HCT116 (cell line): ENCODE results near the gene ZNF414. TPM values are rescaled to one million over a fixed set of nuclear protein-coding genes. Genes with fewer than 3 reads are reported as not detected.

Source experiments
- ATAC-seq: fragments of 200-7000 bp; cut with Tn5 transposase; 2 replicates; pipeline ENCODE4 v1.9.1; 2020; ENCODE audit warnings: mild to moderate bottlenecking, moderate library complexity
- BruUV-seq: library from RNA; stranded (reverse); fragments of 400-500 nt; replicated peaks from 2 replicates; lab custom pipeline; 2021; lab: Mats Ljungman, UMichigan
- CTCF ChIA-PET: fragments of 300-600 bp; sonication (Branson Sonifier 250); formaldehyde crosslinking; loops from one replicate; lab custom pipeline; 2021; ENCODE audit warnings: antibody characterized with exemption; lab: Charles Lee
- POLR2A ChIA-PET: fragments of 300-600, 350-600 bp; sonication (Branson Sonifier 250); formaldehyde crosslinking; loops from one replicate; lab custom pipeline; 2021; ENCODE audit warnings: antibody characterized with exemption; lab: Charles Lee
- RAD21 ChIA-PET, 2 experiments: fragments of 300-600 bp; sonication (Branson Sonifier 250); formaldehyde crosslinking; loops; one replicate each; lab custom pipeline; 2023; ENCODE audit warnings: low total read pairs in 2 of 2; ENCODE audit not compliant: uncharacterized antibody in 2 of 2, unreplicated experiment in 2 of 2, low non-redundant PET in 1 of 2; lab: Charles Lee
- DNase-seq: peaks from one replicate; pipeline ENCODE4 v3.0.0-alpha.2; 2010; ENCODE audit warnings: low read depth, low spot score
- H2AFZ ChIP-seq: fragments of 200-600 bp; shearing (Covaris generic), sonication (generic); 2 replicates; pipeline ENCODE4 v1.6.1; 2017; ENCODE audit warnings: low read depth, mixed run types, mixed read lengths, antibody characterized with exemption, low read length; ENCODE audit not compliant: poor library complexity, severe bottlenecking
- H3K27ac ChIP-seq: 2 replicates; pipeline ENCODE4 v1.5.1; 2012; ENCODE audit warnings: low read depth, low read length
- H3K27me3 ChIP-seq: fragments of 200-600 bp; sonication (generic); 2 replicates; pipeline ENCODE4 v1.6.1; 2016; ENCODE audit warnings: mixed run types, low read length, mixed read lengths; ENCODE audit not compliant: insufficient read depth
- H3K36me3 ChIP-seq, 2 experiments: fragments of 200-500 bp in 1 of 2; fragments of 200-600 bp in 1 of 2; sonication (Bioruptor generic) in 1 of 2; sonication (generic) in 1 of 2; 2 replicates each; pipeline versions ENCODE4 v1.5.1 to v1.6.1; 2014 to 2016; ENCODE audit warnings: low read length in 2 of 2, inconsistent platforms in 1 of 2, mixed read lengths in 1 of 2, mixed run types in 1 of 2; ENCODE audit not compliant: insufficient read depth in 2 of 2, control insufficient read depth in 1 of 2
- H3K4me1 ChIP-seq, 2 experiments: fragments of 200-600 bp in 1 of 2; sonication (generic) in 1 of 2; 2 replicates each; pipeline versions ENCODE4 v1.5.1 to v1.6.1; 2012 to 2017; ENCODE audit warnings: low read length in 2 of 2, inconsistent platforms in 1 of 2, mild to moderate bottlenecking in 1 of 2, mixed read lengths in 1 of 2, mixed run types in 1 of 2, moderate library complexity in 1 of 2; ENCODE audit not compliant: insufficient read depth in 2 of 2, control insufficient read depth in 1 of 2
- H3K4me2 ChIP-seq: fragments of 200-600 bp; sonication (generic); 2 replicates; pipeline ENCODE4 v1.6.1; 2017; ENCODE audit warnings: mixed run types, low read length, mixed read lengths
- H3K4me3 ChIP-seq, 2 experiments: fragments of 200-600 bp in 1 of 2; sonication (generic) in 1 of 2; replicated peaks in 1 of 2; 2 replicates each; pipeline ENCODE4 v1.5.1; 2011 to 2016; ENCODE audit warnings: low read length in 2 of 2, control low read depth in 1 of 2, low read depth in 1 of 2, mild to moderate bottlenecking in 1 of 2, mixed read lengths in 1 of 2, mixed run types in 1 of 2
- H3K79me2 ChIP-seq: fragments of 200-600 bp; sonication (generic); 2 replicates; pipeline ENCODE4 v1.6.1; 2017; ENCODE audit warnings: mild to moderate bottlenecking, mixed run types, low read length, moderate library complexity, mixed read lengths; ENCODE audit not compliant: insufficient read depth
- H3K9ac ChIP-seq: fragments of 200-600 bp; sonication (generic); 2 replicates; pipeline ENCODE4 v1.6.1; 2016; ENCODE audit warnings: low read length, mixed read lengths
- H3K9me2 ChIP-seq: fragments of 200-600 bp; sonication (generic), shearing (Covaris generic); 2 replicates; pipeline ENCODE4 v1.6.1; 2017; ENCODE audit warnings: mixed run types, mild to moderate bottlenecking, moderate library complexity; ENCODE audit not compliant: insufficient read depth
- H3K9me3 ChIP-seq, 2 experiments: fragments of 200-500 bp in 1 of 2; fragments of 200-600 bp in 1 of 2; sonication (Bioruptor generic) in 1 of 2; sonication (generic) in 1 of 2; 2 replicates each; pipeline ENCODE4 v1.6.1; 2014 to 2017; ENCODE audit warnings: low read length in 2 of 2, mixed read lengths in 2 of 2, inconsistent platforms in 1 of 2, low read depth in 1 of 2, mild to moderate bottlenecking in 1 of 2, mixed run types in 1 of 2, moderate library complexity in 1 of 2; ENCODE audit not compliant: control insufficient read depth in 1 of 2, insufficient read depth in 1 of 2
- H4K20me1 ChIP-seq: fragments of 200-600 bp; sonication (generic), shearing (Covaris generic); 2 replicates; pipeline ENCODE4 v1.6.1; 2017; ENCODE audit warnings: mixed run types, mild to moderate bottlenecking, moderate library complexity; ENCODE audit not compliant: insufficient read depth
- CBX3 ChIP-seq: IDR thresholded peaks from 2 replicates; pipeline ENCODE4 v1.6.1; 2012; ENCODE audit warnings: low read depth
- RAD21 ChIP-seq: IDR thresholded peaks from 2 replicates; pipeline ENCODE4 v1.6.1; 2012; ENCODE audit warnings: low read depth, mild to moderate bottlenecking
- SP1 ChIP-seq: IDR thresholded peaks from 2 replicates; pipeline ENCODE4 v1.6.1; 2012; ENCODE audit warnings: low read depth
- SRF ChIP-seq: IDR thresholded peaks from 2 replicates; pipeline ENCODE4 v1.6.1; 2012; ENCODE audit warnings: low read depth
- TCF7L2 ChIP-seq: IDR thresholded peaks from 2 replicates; pipeline ENCODE4 v1.7.0; 2011; ENCODE audit warnings: borderline replicate concordance, inconsistent platforms; ENCODE audit not compliant: insufficient read depth, insufficient read length; ENCODE audit errors: extremely low read depth
- intact Hi-C: fragments of 100-400 bp; cut with micrococcal nuclease; formaldehyde crosslinking; loops from 2 replicates; pipeline ENCODE4 v1.10.0; 2022
- total RNA-seq: library from RNA; stranded (reverse); gene quantifications from one replicate; pipeline ENCODE4 v1.2.1, GENCODE V29; 2021; ENCODE audit not compliant: unreplicated experiment

The ZNF414 gene
- total RNA-seq, 1 experiment from 2014 or later: 31.9 TPM

GRCh38 chr19:8460516-8461298 lies 53.3 kb downstream of the ZNF414 start:
- no peak for DNase-seq
- H3K9me3 ChIP-seq: no peaks in the 10 kb centered on the region
- no peak overlapping the region for H3K9ac ChIP-seq
- no peaks in the 10 kb centered on the region for H3K27me3 ChIP-seq
- H2AFZ ChIP-seq: no peak overlapping the region
- RAD21 ChIA-PET: no interaction called here
- POLR2A ChIA-PET: no interaction called here
- peaks cover 41 to 61% of the 10 kb centered on the region in 2 experiments for H3K36me3 ChIP-seq
- H3K4me1 ChIP-seq: peaks cover 10 to 23% of the 10 kb centered on the region in 2 experiments
- CTCF ChIA-PET: no interaction called here
- H3K27ac ChIP-seq: no peak overlapping the region
- H4K20me1 ChIP-seq: peaks cover 81% of the 10 kb centered on the region
- peaks cover 100% of the 10 kb centered on the region for H3K79me2 ChIP-seq
- intact Hi-C loops: no loop called here
- H3K9me2 ChIP-seq: no peaks in the 10 kb centered on the region
- no peak for ATAC-seq
- H3K4me3 ChIP-seq: no peak overlapping the region
- H3K4me2 ChIP-seq: no peak overlapping the region
- no TSS peak for BruUV-seq
- no peak for TF ChIP-seq SP1
- TF ChIP-seq TCF7L2: no peak
- no peak for TF ChIP-seq RAD21
- TF ChIP-seq SRF: no peak
- no peak for TF ChIP-seq CBX3

Other genes with a start within 250 kb of the ZNF414 start
- gene CD320, start 205.8 kb downstream of the ZNF414 start, total RNA-seq: 86.2 TPM
- gene NDUFA7, start 192.8 kb downstream of the ZNF414 start, total RNA-seq: 86.9 TPM
- 2,379 TPM for gene RPS28, start 192.7 kb downstream of the ZNF414 start, total RNA-seq
- gene KANK3, start 170.9 kb downstream of the ZNF414 start, total RNA-seq: 21.7 TPM
- gene ANGPTL4, start 150.0 kb downstream of the ZNF414 start, total RNA-seq: 54.8 TPM
- 140 TPM for gene RAB11B, start 123.8 kb downstream of the ZNF414 start, total RNA-seq
- gene MARCHF2, start 100.9 kb downstream of the ZNF414 start, total RNA-seq: 22.5 TPM
- 298 TPM for gene HNRNPM, start 69.2 kb downstream of the ZNF414 start, total RNA-seq
- gene PRAM1, start 11.5 kb downstream of the ZNF414 start, total RNA-seq: 1.3 TPM
- 0.39 TPM for gene MYO1F, start 63.3 kb upstream of the ZNF414 start, total RNA-seq
- gene ADAMTS10, start 96.5 kb upstream of the ZNF414 start, total RNA-seq: 10.2 TPM
- not detected for gene NFILZ, start 116.5 kb upstream of the ZNF414 start, total RNA-seq
- not detected for gene ACTL9, start 184.6 kb upstream of the ZNF414 start, total RNA-seq
- gene OR2Z1, start 207.5 kb upstream of the ZNF414 start, total RNA-seq: not detected